Heart left ventricle (tissue), 13 donors: ENCODE measurements around the gene PCYT1A.

ENCODE experiments used
- CTCF ChIP-seq, 12 donors: fragments of 200-600 bp; sonication (generic) in 4 of 12; IDR thresholded peaks; one replicate each; pipeline versions ENCODE4 v1.5.0 to v1.8.0; 2018 to 2022; ENCODE audit warnings: antibody characterized with exemption in 12 of 12, mild to moderate bottlenecking in 5 of 12
- POLR2A ChIP-seq, 2 donors: fragments of 450-650 bp; IDR thresholded peaks; one replicate each; pipeline ENCODE4 v1.6.1; 2017; ENCODE audit warnings: antibody characterized with exemption in 2 of 2, mild to moderate bottlenecking in 2 of 2, moderate library complexity in 2 of 2
- donor health status: ischemic (EF 13 %, LVEDD 7.1; RV severe dilation, severe dysfunction).
- donor health status: DM: no; HTN: yes; CAD: no.
- donor health status: DM: no; HTN: no; CAD: no.
- donor health status: ischemic (EF 25% LVEDD 6.9; RV normal size, moderate dysfunction).
- donor health status: ischemic (EF 25% LVEDD 5.7; RV mildly dilated, moderate dysfunction).
- donor health status: ischemic (EF 35%, LVEDD 5.7; RV mildly dilated, moderate dysfunction).
- donor health status: nonischemic (EF 11% LVEDD 7.7; RV severe dilation, severe dysfunction).
- donor health status: DM: yes; HTN: yes; CAD: no.
- donor health status: PGD.
- donor health status: ischemic (EF 29% LVEDD 5.4; RV normal size, mild dysfunction).
- donor health status: nonischemic (EF 23%, LVEDD 6.1; RV moderate dilation, normal function).

- TF ChIP-seq CTCF (IDR thresholded peaks at IDR 0.05): no peak
- no peak for TF ChIP-seq POLR2A (IDR thresholded peaks at IDR 0.05)
Observed at GRCh38 chr3:196240424-196240823, 47.1 kb downstream of the PCYT1A start.
